Gastroesophageal sphincter (tissue), 4 donors: ENCODE results near the gene MYO18B. TPM values are rescaled to one million over a fixed set of nuclear protein-coding genes. Genes with fewer than 3 reads are reported as not detected.

Experiments
- ATAC-seq: fragments of 150-250 bp; one replicate; pipeline ENCODE4 v1.9.1; 2016; ENCODE audit warnings: mild to moderate bottlenecking, moderate library complexity
- H3K27ac ChIP-seq, 4 donors: fragments of 200-600 bp; sonication (generic) in 3 of 4; 1 replicate in 3 of 4; 2 replicates in 1 of 4; pipeline ENCODE4 v1.5.1; 2016 to 2019
- H3K27me3 ChIP-seq: fragments of 200-600 bp; sonication (generic); one replicate; pipeline ENCODE4 v1.5.1; 2019
- H3K36me3 ChIP-seq, 2 donors: fragments of 200-600 bp; sonication (generic); one replicate each; pipeline ENCODE4 v1.5.1; 2019; ENCODE audit warnings: control low read depth in 1 of 2
- H3K4me1 ChIP-seq, 3 donors: fragments of 200-600 bp; sonication (generic); 1 replicate in 2 of 3; 2 replicates in 1 of 3; pipeline ENCODE4 v1.5.1; 2016 to 2019; ENCODE audit warnings: control low read depth in 2 of 3
- H3K4me3 ChIP-seq, 2 donors: fragments of 200-600 bp; sonication (generic); one replicate each; pipeline ENCODE4 v1.5.1; 2019; ENCODE audit warnings: mild to moderate bottlenecking in 1 of 2, moderate library complexity in 1 of 2
- H3K9me3 ChIP-seq, 3 donors: fragments of 200-600 bp; sonication (generic); one replicate each; pipeline ENCODE4 v1.5.1; 2017 to 2019; ENCODE audit warnings: control low read depth in 2 of 3
- EP300 ChIP-seq: sonication (generic); formaldehyde crosslinking; IDR thresholded peaks from one replicate; pipeline ENCODE4 v1.6.1; 2017; ENCODE audit warnings: antibody characterized with exemption, mild to moderate bottlenecking
- POLR2A ChIP-seq, 2 donors: fragments of 450-650 bp; IDR thresholded peaks; one replicate each; pipeline ENCODE4 v1.6.1; 2017; ENCODE audit warnings: antibody characterized with exemption in 2 of 2, mild to moderate bottlenecking in 2 of 2, moderate library complexity in 1 of 2
- POLR2AphosphoS5 ChIP-seq: sonication (generic); formaldehyde crosslinking; IDR thresholded peaks from one replicate; pipeline ENCODE4 v1.6.1; 2017; ENCODE audit warnings: antibody characterized with exemption
- WGBS, 2 donors: methylation state at CpG; one replicate each; pipeline ENCODE4 v1.1.5; 2018; ENCODE audit warnings: low coverage in 1 of 2; 5-methylcytosine and 5-hydroxymethylcytosine counted together
- total RNA-seq, 4 donors: library from RNA; depleted of rRNA; stranded (reverse); fragments of >200 nt; gene quantifications; one replicate each; pipeline ENCODE4 v1.1.0, GENCODE V29; 2016
- TF ChIP-seq, protein P1 (sequence below), 4 experiments: fragments of 200-600 bp in 2 of 4; fragments of 450-650 bp in 2 of 4; sonication (generic) in 1 of 4; IDR thresholded peaks; one replicate each; pipeline ENCODE4 v1.5.1; 2017 to 2019; ENCODE audit warnings: antibody characterized with exemption in 4 of 4, mild to moderate bottlenecking in 2 of 4, moderate library complexity in 2 of 4

Gene MYO18B
- total RNA-seq, 4 donors from 2014 or later: 0.19 to 6.9 (median 1.4) TPM; not detected in 1

DNA sequence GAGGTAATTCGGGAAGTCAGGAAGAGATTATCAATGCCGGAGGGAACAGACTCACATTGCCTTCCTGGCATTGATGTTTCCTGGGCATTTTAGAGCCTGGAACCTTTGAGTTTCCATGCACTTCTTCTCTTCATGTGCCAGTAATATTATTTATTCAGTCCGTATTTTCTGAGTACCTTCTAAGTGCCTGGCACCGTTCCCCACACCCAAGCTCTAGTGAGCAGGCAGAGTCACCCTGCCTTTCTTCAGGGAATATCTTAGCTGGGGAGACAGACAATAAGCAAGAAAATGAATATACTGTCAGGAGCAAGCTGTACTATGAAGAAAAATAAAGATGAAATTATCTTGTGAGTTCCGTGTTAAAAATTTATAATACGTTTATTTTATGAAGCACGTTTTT, 291.1 kb downstream of the MYO18B start:
- TF ChIP-seq, protein P1, sequence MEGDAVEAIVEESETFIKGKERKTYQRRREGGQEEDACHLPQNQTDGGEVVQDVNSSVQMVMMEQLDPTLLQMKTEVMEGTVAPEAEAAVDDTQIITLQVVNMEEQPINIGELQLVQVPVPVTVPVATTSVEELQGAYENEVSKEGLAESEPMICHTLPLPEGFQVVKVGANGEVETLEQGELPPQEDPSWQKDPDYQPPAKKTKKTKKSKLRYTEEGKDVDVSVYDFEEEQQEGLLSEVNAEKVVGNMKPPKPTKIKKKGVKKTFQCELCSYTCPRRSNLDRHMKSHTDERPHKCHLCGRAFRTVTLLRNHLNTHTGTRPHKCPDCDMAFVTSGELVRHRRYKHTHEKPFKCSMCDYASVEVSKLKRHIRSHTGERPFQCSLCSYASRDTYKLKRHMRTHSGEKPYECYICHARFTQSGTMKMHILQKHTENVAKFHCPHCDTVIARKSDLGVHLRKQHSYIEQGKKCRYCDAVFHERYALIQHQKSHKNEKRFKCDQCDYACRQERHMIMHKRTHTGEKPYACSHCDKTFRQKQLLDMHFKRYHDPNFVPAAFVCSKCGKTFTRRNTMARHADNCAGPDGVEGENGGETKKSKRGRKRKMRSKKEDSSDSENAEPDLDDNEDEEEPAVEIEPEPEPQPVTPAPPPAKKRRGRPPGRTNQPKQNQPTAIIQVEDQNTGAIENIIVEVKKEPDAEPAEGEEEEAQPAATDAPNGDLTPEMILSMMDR (IDR thresholded peaks at IDR 0.05): no peak
- TF ChIP-seq EP300: no peak
- TF ChIP-seq POLR2A (IDR thresholded peaks at IDR 0.05): no peak
- no peak for TF ChIP-seq POLR2AphosphoS5
- H3K36me3 ChIP-seq: no peaks in the 10 kb centered on the region
- no peak for ATAC-seq
- 60 to 71% methylated on average over 7 of the region's 7 CpGs for WGBS, 2 donors
- no peak overlapping the region for H3K4me3 ChIP-seq
- H3K4me1 ChIP-seq: no peaks in the 10 kb centered on the region
- H3K27me3 ChIP-seq: peaks cover 14% of the 10 kb centered on the region
- no peak overlapping the region for H3K27ac ChIP-seq
- peaks cover 0 to 9% (median 0%) of the 10 kb centered on the region in 3 donors for H3K9me3 ChIP-seq

DNA sequence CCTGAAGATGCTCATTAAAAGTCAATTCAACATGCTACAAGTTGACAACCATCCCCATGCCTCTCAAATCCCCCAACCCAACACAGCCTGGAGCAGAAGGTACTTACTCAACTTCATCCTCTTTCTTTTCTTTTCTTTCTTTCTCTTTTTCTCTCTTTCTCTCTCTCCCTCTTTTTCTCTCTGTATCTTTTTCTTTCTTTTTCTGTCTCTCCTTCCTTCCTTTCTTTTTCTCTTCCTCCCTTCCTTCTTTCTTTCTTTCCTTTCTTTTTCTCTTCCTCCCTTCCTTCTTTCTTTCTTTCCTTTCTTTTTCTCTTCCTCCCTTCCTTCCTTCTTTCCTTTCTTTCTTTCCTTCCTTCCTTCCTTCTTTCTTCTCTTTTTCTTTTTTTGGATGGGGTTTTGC, 291.6 kb downstream of the MYO18B start:
- TF ChIP-seq EP300 (no peak), POLR2AphosphoS5 (no peak), POLR2A (IDR thresholded peaks at IDR 0.05) (no peak)
- TF ChIP-seq, protein P1 (IDR thresholded peaks at IDR 0.05): no peak
- Histone ChIP-seq H3K27ac (no peak overlapping the region), H3K9me3 (peaks cover 0 to 9% (median 0%) of the 10 kb centered on the region in 3 donors), H3K4me1 (no peaks in the 10 kb centered on the region), H3K27me3 (peaks cover 14% of the 10 kb centered on the region), H3K4me3 (no peak overlapping the region), H3K36me3 (no peaks in the 10 kb centered on the region)
- no peak for ATAC-seq

DNA sequence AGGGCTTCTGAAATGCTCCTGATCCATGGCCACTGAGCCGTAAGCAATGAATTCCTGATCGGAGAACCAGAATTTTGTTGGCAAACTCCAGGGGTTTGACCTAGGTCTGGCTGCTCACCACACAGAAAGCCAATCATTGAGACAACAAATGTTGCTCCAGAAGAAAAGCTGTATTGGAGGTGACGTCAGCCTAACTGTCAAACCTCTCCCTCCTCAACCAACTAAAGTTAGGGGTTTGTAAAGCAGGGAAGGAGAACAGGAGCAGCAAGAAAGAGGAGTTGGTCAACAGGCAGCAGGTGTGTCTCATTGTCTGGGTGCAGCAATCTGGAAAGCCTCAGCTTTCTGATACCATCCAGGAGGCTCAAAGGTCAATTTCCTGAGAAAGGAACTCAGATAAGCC, 293.5 kb downstream of the MYO18B start:
- Histone ChIP-seq H3K9me3 (peaks cover 0 to 9% (median 0%) of the 10 kb centered on the region in 3 donors), H3K4me3 (no peak overlapping the region), H3K36me3 (no peaks in the 10 kb centered on the region), H3K27me3 (peaks cover 17% of the 10 kb centered on the region), H3K27ac (no peak overlapping the region), H3K4me1 (no peaks in the 10 kb centered on the region)
- TF ChIP-seq, protein P1 (IDR thresholded peaks at IDR 0.05): no peak
- TF ChIP-seq POLR2AphosphoS5: no peak
- TF ChIP-seq POLR2A (IDR thresholded peaks at IDR 0.05): no peak
- 20 to 79% methylated on average over 1 to 3 of the region's 3 CpGs for WGBS, 2 donors
- no peak for ATAC-seq

DNA sequence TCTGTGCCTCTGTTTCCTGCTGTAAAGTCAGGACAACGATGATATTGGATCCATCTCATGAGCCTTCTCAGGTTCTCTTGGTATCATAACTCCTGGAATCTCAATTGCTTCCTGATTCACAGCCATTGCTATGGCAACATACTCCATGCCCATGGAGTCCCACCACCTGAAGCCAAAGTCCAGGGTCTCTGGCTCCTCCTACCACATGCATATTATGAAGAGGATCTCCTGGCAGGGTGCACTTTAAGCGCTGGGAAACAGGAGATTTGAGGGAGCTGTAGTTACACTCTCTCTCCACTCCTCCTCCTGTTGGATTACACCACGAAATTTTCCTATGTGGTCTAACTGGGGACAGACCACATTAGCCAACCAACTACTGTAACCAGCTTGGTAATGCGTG, 296.4 kb downstream of the MYO18B start:
- Histone ChIP-seq H3K36me3 (no peaks in the 10 kb centered on the region), H3K27ac (no peak overlapping the region), H3K27me3 (peaks cover 17% of the 10 kb centered on the region), H3K4me3 (no peak overlapping the region), H3K4me1 (no peaks in the 10 kb centered on the region), H3K9me3 (peaks cover 0 to 9% (median 0%) of the 10 kb centered on the region in 3 donors)
- 22 to 39% methylated on average over 4 of the region's 4 CpGs for WGBS, 2 donors
- ATAC-seq: no peak
- TF ChIP-seq POLR2AphosphoS5 (no peak), POLR2A (IDR thresholded peaks at IDR 0.05) (no peak), EP300 (no peak)
- TF ChIP-seq, protein P1 (IDR thresholded peaks at IDR 0.05): no peak

DNA sequence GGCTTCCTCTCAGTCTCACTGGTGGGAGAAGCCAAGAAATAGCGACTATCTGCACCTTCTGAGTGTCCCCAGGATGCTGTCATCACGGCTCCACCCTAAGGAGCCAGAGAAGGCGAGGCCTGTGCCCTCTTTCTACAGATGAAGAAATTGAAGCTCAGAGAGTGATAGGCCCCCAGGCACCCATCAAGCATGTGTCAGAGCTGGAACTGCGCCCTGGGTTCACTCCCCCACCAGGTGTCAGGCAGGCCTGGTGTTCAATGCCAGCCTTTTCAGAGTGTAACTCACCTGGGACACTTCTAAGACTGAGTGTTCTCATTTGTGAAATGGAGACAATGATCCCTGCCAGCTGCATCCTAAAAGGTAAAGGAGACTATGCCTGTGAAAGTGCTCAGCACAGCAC, 299.9 kb downstream of the MYO18B start:
- Histone ChIP-seq H3K4me3 (no peak overlapping the region), H3K27ac (no peak overlapping the region), H3K9me3 (no peaks in the 10 kb centered on the region), H3K36me3 (no peaks in the 10 kb centered on the region), H3K27me3 (peaks cover 15% of the 10 kb centered on the region), H3K4me1 (no peaks in the 10 kb centered on the region)
- TF ChIP-seq POLR2AphosphoS5 (no peak), EP300 (no peak), POLR2A (IDR thresholded peaks at IDR 0.05) (no peak)
- TF ChIP-seq, protein P1 (IDR thresholded peaks at IDR 0.05): no peak
- no peak for ATAC-seq
- 20% methylated on average over 1 of the region's 4 CpGs; no CpG with 5 or more reads in 1 of the 2 donors for whole genome bisulfite sequencing, 2 donors
